Fibroblast of upper back skin (primary cell): ENCODE data around the gene ECE1.

Experiments used
- DNase-seq: peaks from one replicate; pipeline ENCODE4 v3.0.0-alpha.2; 2013

ECE1 gene

GRCh38 chr1:21307663-21308305, 17.5 kb upstream of the ECE1 start:
- no peak for DNase-seq

DNA sequence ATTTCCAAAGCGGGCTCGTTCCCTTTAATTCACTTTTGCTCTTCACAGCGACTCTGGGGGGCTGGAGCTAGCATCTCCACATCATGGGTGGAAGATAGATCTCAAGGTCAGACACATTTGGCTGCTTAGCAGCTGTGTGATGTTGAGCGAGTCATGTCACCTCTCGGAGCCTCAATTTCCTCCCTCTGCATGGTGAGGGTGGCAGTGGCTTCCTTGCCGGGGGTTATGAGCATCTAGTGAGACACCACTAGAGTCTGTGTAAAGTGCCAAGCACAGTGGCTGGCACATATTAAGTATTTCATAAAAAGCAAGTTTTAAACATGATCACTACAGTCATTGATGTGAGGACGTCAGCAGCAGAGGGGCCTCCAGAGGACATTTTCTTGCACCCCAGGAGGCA, 16.9 kb upstream of the ECE1 start:
- DNase-seq, result no peak

DNA sequence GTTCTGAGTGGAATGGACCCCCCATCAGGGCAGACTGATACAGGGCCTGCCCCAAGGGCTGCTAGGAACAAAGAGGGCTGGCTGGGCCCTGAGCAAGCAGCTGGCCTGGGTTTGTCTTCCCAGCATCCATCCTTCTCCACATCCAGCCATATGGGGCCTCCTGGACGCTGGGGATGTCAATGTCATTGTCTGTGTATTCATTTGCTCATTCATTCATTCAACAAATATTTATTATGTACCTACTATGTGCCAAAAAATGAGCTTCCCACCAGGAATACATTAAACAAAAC, 15.6 kb upstream of the ECE1 start:
- no peak for DNase-seq

GRCh38 chr1:21305155-21305899, 15.1 kb upstream of the ECE1 start:
- no peak for DNase-seq

GRCh38 chr1:21304488-21304887, 14.2 kb upstream of the ECE1 start:
- no peak for DNase-seq

GRCh38 chr1:21302747-21303715, 12.8 kb upstream of the ECE1 start:
- peak; percentile 88 for DNase-seq

GRCh38 chr1:21301794-21302440, 11.7 kb upstream of the ECE1 start:
- DNase-seq, result no peak

- no peak for DNase-seq
Measured at GRCh38 chr1:21300774-21301173, 10.5 kb upstream of the ECE1 start.

DNA sequence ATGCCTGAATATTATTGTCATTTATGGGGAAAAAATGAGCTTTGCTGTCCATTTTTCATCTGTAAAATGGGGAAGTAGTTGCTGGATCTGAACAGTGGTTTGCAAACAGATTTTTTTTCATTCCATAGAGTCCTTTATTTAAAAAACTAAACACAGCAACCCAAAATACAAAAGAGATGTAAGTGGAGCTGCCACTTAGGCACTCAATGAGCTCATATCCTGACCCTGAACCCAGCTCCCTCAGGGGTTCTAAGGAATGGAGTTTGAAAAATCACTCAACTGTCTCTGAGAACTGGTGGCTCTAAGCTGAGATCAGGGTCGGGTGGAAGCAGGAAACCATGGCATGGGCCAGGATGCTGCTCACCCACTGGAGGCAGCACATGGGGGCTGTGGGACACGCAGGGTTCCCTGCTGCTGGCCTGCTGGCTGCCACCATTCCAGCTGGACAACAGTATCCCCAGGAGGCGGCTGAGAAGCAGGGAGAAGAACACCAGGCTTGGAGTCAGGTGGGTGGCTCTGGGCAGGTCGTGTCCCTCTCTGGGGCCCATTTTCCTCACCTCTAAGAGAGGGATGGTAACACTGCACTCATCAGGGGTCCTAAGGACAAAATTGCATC, 9.6 kb upstream of the ECE1 start:
- no peak for DNase-seq

DNA sequence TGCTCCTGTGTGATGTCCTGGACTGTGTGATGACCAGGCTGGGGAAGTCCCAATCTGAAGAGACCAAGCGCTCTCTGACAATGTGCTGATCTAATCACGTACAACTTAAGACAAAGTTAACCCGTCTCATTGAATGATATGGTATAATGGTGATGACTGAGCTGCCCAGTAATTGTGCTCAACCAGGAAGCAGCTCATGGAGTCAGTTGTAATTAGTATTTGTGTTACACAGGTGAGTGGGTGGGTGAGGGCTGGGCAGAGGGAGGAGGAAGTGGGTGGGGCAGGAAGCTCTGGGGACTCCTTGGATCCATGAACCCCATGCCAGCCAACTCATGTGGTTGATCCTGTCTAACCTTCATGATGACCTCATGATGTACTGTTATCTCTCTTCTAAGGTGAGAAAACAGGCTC, 8.7 kb upstream of the ECE1 start:
- no peak for DNase-seq

DNA sequence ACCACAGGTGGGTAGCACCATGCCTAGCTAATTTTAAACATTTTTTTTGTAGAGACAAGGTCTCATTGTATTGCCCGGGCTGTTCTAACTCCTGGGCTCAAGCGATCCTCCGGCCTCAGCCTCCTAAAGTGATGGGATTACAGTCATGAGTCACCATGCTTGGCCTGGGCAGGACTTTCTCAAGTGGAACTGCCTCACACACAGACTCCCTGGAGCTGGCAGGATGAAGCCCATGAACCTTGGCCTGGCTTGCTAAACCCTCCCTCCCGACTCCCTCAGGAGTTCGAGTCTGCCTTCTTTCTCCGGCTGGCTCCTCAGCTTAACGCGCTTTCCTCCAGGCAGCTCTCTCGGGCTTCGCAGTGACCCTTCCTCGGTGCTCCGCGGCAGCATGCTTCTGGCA, 7.7 kb upstream of the ECE1 start:
- no peak for DNase-seq

DNA sequence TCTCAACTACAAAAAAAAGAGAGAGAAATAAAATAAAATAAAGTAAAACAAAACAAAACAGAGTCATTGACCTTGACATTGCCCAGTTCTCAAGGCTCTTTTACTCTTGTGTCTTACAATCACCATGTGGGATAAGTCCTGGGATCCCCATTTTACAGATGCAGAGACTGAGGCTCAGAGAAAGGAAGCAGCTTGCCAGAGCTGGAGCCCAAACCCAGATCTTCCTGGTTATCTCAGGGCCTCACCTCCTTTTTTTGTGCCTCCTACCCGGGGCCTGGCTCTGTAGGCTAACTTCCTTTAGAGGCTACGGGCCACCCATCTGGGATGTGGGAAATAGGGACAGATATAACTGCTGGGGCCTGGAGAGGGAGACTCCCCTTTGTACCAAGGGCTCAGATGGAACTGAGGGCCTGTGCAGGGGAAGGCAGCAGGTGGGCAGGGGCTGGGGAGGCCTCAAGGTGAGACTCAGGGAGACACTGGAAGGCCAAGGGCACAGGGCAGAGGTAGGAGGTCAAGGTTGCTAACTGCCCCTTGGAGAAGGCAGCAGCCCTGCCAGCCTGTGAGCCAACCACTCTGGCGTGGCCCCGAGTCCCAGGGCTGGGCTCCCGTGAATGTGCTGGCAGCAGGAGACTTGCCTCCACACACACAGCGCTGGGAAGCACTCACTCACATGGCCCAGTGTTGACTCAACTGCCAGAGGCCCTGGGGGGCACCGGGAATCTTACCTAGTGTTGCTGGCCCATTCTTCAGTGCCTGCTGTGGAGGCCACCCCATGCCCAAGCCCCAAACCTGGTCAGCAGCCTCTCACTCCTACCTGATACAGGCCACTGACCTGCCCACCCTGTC, 6.5 kb upstream of the ECE1 start:
- no peak for DNase-seq

DNA sequence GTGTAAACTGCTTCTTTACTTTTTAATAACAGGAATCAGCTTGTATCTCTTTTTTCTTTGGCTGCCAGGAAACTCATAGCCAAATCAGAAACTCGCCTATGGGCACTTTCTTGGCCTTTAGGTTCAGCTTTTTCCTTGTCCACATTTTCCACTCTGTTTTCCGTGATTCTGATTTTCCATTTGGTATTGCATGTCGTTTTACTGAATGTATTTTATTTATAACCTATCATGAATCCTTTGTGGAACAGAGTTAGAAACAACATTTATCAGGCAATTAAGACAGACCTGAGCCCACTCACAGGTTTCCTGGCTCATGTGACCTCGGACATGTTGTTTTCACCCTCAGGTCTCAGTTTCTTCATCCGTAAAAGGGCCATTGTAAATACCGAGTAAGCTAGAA, 5.3 kb upstream of the ECE1 start:
- DNase-seq, result no peak

- no peak for DNase-seq
Measured at GRCh38 chr1:21295002-21295401, 4.7 kb upstream of the ECE1 start.

DNA sequence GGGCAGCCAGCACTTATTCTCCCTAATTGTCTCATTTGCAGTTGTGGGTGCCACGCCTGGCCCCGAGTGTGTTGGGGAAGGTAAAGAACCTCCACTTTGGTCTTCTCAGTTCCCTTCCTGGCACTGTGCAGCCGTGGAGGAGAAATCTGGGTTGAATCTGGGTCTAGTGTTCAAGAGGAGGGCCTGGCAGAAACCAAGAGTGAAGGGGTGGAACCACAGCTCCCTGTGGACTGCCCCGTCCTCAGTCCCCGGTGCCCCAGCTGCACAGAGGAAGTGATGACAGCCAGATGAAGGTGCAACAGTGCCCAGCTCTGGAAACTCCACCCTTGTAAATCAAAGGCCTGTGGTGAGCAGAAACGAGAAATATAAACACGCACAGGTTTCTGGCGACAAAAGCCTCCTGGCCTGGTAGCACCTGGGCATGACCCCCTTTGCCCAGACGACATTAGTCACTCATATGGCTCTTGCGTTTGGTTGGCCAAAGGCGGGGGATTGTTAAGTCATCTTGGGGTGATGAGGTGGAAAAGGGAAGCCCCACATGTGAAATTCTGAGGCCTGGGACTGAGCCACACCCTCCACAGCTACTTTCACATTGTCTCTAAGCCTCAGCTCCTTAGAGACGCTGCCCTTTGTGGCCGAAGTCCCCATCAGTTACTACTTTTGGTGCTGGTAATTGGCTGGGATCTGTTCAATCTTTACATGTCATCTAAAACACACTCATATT, 4.2 kb upstream of the ECE1 start:
- DNase-seq, result no peak

DNA sequence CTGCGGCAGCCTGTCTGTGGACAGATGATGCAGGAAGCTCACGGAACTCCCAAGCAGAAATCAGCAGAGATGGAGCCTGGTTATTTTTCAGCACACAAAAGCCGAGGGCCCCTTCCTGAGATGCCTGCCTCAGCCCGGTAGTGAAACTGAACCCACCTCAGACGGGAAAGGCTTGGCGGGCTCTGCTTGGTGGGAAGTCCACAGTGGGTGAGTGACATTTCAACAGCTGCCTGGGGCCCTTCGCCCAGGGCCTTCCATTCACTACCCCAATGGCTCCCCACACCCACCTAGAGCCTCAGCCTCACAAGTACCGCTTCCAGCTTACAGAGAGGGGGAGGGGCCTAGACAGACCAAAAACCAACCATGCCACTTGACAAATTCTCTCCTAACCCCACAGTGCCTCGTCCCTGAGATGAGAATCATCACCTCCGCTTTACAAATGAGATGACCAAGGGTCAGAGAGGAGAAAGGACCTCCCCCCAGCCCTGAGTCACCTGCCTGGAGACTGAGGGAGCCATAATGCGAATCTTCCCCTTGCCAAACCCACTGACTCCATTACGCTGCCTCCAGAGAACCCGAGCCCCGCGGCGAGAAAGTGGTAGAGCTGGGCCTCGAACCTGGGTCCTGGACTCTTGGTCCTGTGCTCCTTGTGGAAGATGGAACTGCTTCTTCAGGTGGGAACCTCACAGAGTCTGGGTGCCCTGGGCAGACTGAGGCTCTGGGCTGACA, 3.4 kb upstream of the ECE1 start:
- DNase-seq, result no peak

- no peak for DNase-seq
Measured at GRCh38 chr1:21292984-21293536, 2.8 kb upstream of the ECE1 start.

DNA sequence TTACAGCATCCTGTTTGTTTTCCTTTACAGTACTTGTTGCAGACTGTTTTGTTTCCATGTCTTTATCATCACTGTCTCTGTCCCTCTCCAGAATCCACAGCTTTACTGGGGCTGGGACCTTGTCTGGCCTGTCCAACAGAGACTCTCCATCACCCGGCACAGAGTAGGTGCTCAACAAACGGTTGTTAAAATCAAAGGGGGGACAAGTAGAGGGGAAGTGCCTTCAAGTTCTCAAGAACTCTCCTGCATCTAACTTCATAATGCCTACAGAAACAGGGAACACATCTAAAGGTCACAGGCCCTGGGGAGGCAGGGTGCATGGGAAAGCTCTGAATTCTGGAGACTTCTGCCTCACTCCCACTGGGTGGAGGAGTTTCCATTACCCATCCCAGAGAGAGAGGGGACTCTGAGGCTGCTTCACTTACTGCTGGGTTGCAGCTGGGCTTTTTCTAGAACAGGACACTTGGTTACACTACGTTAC, 2.3 kb upstream of the ECE1 start:
- DNase-seq, result no peak

GRCh38 chr1:21291964-21292363, 1.7 kb upstream of the ECE1 start:
- no peak for DNase-seq

GRCh38 chr1:21291184-21291583, 921 bp upstream of the ECE1 start:
- no peak for DNase-seq
